ENCODE measurements around the gene PBRM1. TPM values are rescaled to one million over a fixed set of nuclear protein-coding genes. Genes with fewer than 3 reads are reported as not detected.

The PBRM1 gene
- total RNA-seq, 6 experiments from 2014 or later = 44.1 to 64.2 (median 56.0) TPM

DNA sequence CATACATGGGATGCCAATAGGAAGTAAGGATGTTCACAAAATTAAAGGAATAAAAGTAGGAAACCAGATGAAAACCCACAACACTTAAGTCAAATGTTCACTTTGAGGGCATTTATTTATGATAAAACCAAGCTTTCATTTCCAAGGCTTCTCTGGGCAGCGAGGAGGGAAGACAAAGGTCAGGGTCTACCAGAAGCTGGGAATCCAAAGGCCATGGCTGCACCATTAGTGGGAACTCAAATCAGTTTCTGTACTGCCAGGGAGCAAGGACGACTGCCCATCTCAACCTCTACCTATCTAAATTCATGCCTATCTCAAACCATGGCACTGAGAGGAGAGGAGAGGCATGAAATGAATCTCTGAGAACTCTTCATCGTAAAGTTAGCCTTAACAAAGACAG lies 22.6 kb downstream of the PBRM1 start:
- Mint-ChIP-seq H3K36me3 (ENCODE audit: low read depth) (peaks cover 28% of the 10 kb centered on the region), H3K27me3 (ENCODE audit: insufficient read depth) (no peaks in the 10 kb centered on the region; the same call in none of the 2 replicates), H3K9me3 (no peaks in the 10 kb centered on the region), H3K4me3 (no peak overlapping the region), H3K4me1 (ENCODE audit: low read depth) (peaks cover 4% of the 10 kb centered on the region; the same call in 1 of the 2 replicates), H3K27ac (no peak overlapping the region)
- DNase-seq = no peak
- TF ChIP-seq, protein P1, sequence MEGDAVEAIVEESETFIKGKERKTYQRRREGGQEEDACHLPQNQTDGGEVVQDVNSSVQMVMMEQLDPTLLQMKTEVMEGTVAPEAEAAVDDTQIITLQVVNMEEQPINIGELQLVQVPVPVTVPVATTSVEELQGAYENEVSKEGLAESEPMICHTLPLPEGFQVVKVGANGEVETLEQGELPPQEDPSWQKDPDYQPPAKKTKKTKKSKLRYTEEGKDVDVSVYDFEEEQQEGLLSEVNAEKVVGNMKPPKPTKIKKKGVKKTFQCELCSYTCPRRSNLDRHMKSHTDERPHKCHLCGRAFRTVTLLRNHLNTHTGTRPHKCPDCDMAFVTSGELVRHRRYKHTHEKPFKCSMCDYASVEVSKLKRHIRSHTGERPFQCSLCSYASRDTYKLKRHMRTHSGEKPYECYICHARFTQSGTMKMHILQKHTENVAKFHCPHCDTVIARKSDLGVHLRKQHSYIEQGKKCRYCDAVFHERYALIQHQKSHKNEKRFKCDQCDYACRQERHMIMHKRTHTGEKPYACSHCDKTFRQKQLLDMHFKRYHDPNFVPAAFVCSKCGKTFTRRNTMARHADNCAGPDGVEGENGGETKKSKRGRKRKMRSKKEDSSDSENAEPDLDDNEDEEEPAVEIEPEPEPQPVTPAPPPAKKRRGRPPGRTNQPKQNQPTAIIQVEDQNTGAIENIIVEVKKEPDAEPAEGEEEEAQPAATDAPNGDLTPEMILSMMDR (IDR thresholded peaks at IDR 0.05) = no peak

DNA sequence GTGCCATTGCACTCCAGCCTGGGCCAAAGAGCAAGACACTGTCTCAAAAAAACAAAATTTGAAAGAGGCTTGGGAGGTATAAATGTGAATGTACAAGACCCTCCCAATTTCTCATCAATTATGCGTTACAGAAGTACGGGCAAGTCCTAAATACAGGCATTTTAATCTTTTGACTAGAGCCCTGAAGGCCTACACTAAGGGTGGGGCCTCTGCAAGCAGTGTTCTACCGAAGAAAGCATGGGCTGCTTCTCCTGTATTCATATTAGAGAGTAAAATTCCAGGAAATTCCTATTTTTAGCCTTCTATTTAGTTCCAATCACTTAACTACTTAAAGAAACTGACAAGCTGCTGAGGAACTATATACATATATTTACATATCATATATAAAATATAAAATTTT lies 25.7 kb downstream of the PBRM1 start:
- no peaks in the 10 kb centered on the region for H3K9me3 Mint-ChIP-seq
- H3K27ac Mint-ChIP-seq = no peak overlapping the region
- H3K36me3 Mint-ChIP-seq (ENCODE audit: low read depth) = peaks cover 38% of the 10 kb centered on the region
- no peaks in the 10 kb centered on the region; the same call in 1 of the 2 replicates for H3K27me3 Mint-ChIP-seq (ENCODE audit: insufficient read depth)
- no peak overlapping the region for H3K4me3 Mint-ChIP-seq
- TF ChIP-seq, protein P1 (IDR thresholded peaks at IDR 0.05) = no peak
- DNase-seq = no peak
- no peaks in the 10 kb centered on the region for H3K4me1 Mint-ChIP-seq (ENCODE audit: low read depth)

DNA sequence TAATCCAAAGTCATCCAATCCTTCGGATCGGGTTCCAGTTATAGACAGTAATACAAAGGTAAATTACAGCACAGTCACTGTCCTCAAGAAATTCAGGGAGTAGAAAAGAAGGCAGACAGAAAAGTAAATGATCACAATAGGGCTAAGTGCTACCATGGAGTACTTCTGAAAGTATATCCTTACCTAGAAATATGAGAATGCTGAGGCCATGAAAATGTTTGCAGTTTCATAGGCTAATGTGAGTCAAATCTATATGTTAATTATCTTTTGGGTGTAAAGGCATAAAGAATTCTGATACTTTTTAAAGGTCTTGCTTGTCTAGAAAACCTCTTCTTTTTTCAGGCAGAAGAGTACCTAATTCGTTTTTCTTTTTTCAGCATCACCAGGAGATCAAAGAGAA lies 29.8 kb downstream of the PBRM1 start:
- H3K27ac Mint-ChIP-seq = no peak overlapping the region
- H3K9me3 Mint-ChIP-seq = no peaks in the 10 kb centered on the region
- H3K36me3 Mint-ChIP-seq (ENCODE audit: low read depth) = peaks cover 35% of the 10 kb centered on the region
- H3K4me3 Mint-ChIP-seq = no peak overlapping the region
- TF ChIP-seq, protein P1 (IDR thresholded peaks at IDR 0.05) = no peak
- DNase-seq = no peak
- peaks cover 3% of the 10 kb centered on the region for H3K4me1 Mint-ChIP-seq (ENCODE audit: low read depth)
- H3K27me3 Mint-ChIP-seq (ENCODE audit: insufficient read depth) = no peaks in the 10 kb centered on the region; the same call in 1 of the 2 replicates

DNA sequence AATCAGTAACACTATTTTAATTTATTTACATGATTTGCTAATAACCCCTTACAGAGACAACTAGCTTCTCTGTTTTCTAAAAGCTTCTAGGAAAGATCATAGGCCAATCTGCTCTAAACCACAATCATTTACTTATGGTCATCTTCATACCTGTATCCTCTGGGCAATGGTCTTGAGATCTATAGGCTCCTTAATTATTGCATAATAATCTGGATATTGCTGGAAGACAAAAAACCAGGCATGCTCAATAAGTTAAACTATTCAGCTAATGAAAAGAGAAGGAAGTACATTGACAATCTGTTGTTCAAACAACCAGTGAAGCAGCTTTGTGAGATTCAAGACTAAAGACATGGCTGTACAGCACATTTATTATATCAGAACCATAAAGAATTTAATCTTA lies 34.1 kb downstream of the PBRM1 start:
- H3K4me1 Mint-ChIP-seq (ENCODE audit: low read depth) = peaks cover 26% of the 10 kb centered on the region
- DNase-seq = no peak
- H3K9me3 Mint-ChIP-seq = no peaks in the 10 kb centered on the region
- peaks cover 64% of the 10 kb centered on the region for H3K36me3 Mint-ChIP-seq (ENCODE audit: low read depth)
- TF ChIP-seq, protein P1 (IDR thresholded peaks at IDR 0.05) = no peak
- H3K27ac Mint-ChIP-seq = no peak overlapping the region
- H3K27me3 Mint-ChIP-seq (ENCODE audit: insufficient read depth) = no peaks in the 10 kb centered on the region
- H3K4me3 Mint-ChIP-seq = no peak overlapping the region

DNA sequence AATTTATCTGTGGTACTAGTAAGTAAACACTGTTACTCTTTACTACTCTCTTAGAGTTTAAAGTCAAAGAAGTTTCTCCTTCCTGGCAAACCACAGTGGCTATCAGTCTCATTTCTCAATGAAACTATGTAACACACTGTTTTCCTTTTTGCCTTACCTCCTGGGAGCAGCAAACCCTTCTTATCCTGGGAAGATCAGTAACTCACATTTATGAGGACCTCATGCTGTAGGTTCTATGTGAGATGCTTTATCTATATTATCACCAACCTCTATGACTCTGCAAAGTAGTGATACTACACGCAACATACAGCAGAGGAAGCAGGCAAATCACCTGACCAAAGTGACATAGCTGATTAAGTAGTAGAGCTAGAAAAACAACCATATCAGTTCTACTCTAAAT lies 35.3 kb downstream of the PBRM1 start:
- H3K27ac Mint-ChIP-seq = peak overlapping the region; percentile 84
- TF ChIP-seq, protein P1 (IDR thresholded peaks at IDR 0.05) = no peak
- no peaks in the 10 kb centered on the region for H3K27me3 Mint-ChIP-seq (ENCODE audit: insufficient read depth)
- peak; percentile 1 for DNase-seq
- peaks cover 26% of the 10 kb centered on the region for H3K4me1 Mint-ChIP-seq (ENCODE audit: low read depth)
- no peaks in the 10 kb centered on the region for H3K9me3 Mint-ChIP-seq
- H3K4me3 Mint-ChIP-seq = no peak overlapping the region
- peaks cover 57% of the 10 kb centered on the region for H3K36me3 Mint-ChIP-seq (ENCODE audit: low read depth)
